A673 (cell line): ENCODE results near the gene SAMD15. TPM values are rescaled to one million over a fixed set of nuclear protein-coding genes. Genes with fewer than 3 reads are reported as not detected.

ENCODE experiments used
- BruUV-seq: library from RNA; stranded (reverse); fragments of 400-500 nt; replicated peaks from 2 replicates; lab custom pipeline; 2021; lab: Mats Ljungman, UMichigan
- CTCF ChIA-PET: fragments of 300-600 bp; sonication (Branson Sonifier 250); formaldehyde crosslinking; loops from one replicate; lab custom pipeline; 2022; ENCODE audit warnings: antibody characterized with exemption; lab: Charles Lee
- POLR2A ChIA-PET: fragments of 300-600 bp; sonication (Branson Sonifier 250); formaldehyde crosslinking; loops from one replicate; lab custom pipeline; 2022; ENCODE audit warnings: antibody characterized with exemption; ENCODE audit not compliant: low non-redundant PET; lab: Charles Lee
- DNase-seq: peaks from one replicate; pipeline ENCODE4 v3.0.0-alpha.2; 2015; ENCODE audit warnings: low spot score
- H3K27ac ChIP-seq: fragments of 200-600 bp; sonication (generic); 2 replicates; pipeline ENCODE4 v1.5.1; 2016; ENCODE audit warnings: mixed run types, low read depth, mild to moderate bottlenecking, mixed read lengths, antibody characterized with exemption, low read length; ENCODE audit not compliant: poor library complexity, severe bottlenecking
- H3K27me3 ChIP-seq: fragments of 200-600 bp; sonication (generic); replicated peaks from 2 replicates; pipeline ENCODE4 v1.6.1; 2017; ENCODE audit warnings: mixed run types, low read depth, mild to moderate bottlenecking, mixed read lengths, antibody characterized with exemption, low read length; ENCODE audit not compliant: insufficient read depth, poor library complexity
- H3K36me3 ChIP-seq: fragments of 200-600 bp; sonication (generic); 2 replicates; pipeline ENCODE4 v1.6.1; 2016; ENCODE audit warnings: mixed run types, mild to moderate bottlenecking, mixed read lengths, antibody characterized with exemption, low read length; ENCODE audit not compliant: insufficient read depth, poor library complexity, severe bottlenecking
- H3K4me1 ChIP-seq: fragments of 200-600 bp; sonication (generic); 2 replicates; pipeline ENCODE4 v1.6.1; 2017; ENCODE audit warnings: mixed run types, mild to moderate bottlenecking, mixed read lengths, antibody characterized with exemption, low read length; ENCODE audit not compliant: insufficient read depth, poor library complexity, severe bottlenecking
- H3K4me3 ChIP-seq: fragments of 200-600 bp; sonication (generic); 2 replicates; pipeline ENCODE4 v1.5.1; 2016; ENCODE audit warnings: low read depth, mixed run types, mild to moderate bottlenecking, mixed read lengths, low read length; ENCODE audit not compliant: poor library complexity, severe bottlenecking
- H3K9me3 ChIP-seq: fragments of 200-600 bp; sonication (generic); 2 replicates; pipeline ENCODE4 v1.6.1; 2016; ENCODE audit warnings: mixed run types, low read depth, mild to moderate bottlenecking, mixed read lengths, antibody characterized with exemption, low read length; ENCODE audit not compliant: poor library complexity, severe bottlenecking
- EZH2 ChIP-seq: fragments of 200-600 bp; sonication (generic); IDR thresholded peaks from 2 replicates; pipeline ENCODE4 v1.6.1; 2017; ENCODE audit warnings: borderline replicate concordance, low read depth, mild to moderate bottlenecking, mixed read lengths, antibody characterized with exemption, low read length; ENCODE audit not compliant: poor library complexity, severe bottlenecking
- intact Hi-C: fragments of 100-400 bp; cut with micrococcal nuclease; formaldehyde crosslinking; loops from one replicate; pipeline ENCODE4 v1.10.0; 2022; ENCODE audit not compliant: unreplicated experiment
- total RNA-seq: library from RNA; stranded (reverse); gene quantifications from 2 replicates; pipeline ENCODE4 v1.2.3, GENCODE V29; 2021
- TF ChIP-seq, protein P1 (sequence below): fragments of 300-800, 200-600 bp; sonication (generic); conservative IDR thresholded peaks from 2 replicates; pipeline ENCODE4 v1.5.1; 2017; ENCODE audit warnings: low read depth, mild to moderate bottlenecking, antibody characterized with exemption, low read length, moderate library complexity, mixed read lengths

The SAMD15 gene
- total RNA-seq, 1 experiment from 2014 or later, result 2.4 TPM

DNA sequence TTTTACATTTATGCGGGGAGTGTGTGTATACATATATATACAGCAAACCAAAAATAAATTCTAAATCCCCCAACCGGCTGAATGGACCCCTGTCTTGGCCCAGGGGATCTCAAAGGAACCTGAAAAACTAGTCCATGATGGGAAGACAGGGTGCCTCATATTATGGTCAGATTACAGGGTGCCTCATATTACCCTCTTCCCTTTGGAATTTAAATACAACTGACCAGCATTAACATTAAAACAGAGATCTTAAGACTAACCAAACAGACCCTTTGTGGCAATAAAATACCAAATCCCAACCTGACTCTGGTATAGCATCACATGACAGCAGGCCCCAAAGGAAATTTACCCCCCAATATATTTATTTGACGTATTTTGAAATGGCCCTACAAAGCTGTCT lies 39.3 kb upstream of the SAMD15 start:
- BruUV-seq, result no TSS peak
- Histone ChIP-seq H3K27me3 (no peaks in the 10 kb centered on the region), H3K9me3 (no peaks in the 10 kb centered on the region), H3K4me1 (no peaks in the 10 kb centered on the region), H3K36me3 (no peaks in the 10 kb centered on the region), H3K27ac (no peak overlapping the region), H3K4me3 (no peak overlapping the region)
- DNase-seq, result no peak
- ChIA-PET CTCF (no interaction called here), POLR2A (no interaction called here)
- intact Hi-C loops, result no loop called here
- TF ChIP-seq EZH2, result no peak
- TF ChIP-seq, protein P1, sequence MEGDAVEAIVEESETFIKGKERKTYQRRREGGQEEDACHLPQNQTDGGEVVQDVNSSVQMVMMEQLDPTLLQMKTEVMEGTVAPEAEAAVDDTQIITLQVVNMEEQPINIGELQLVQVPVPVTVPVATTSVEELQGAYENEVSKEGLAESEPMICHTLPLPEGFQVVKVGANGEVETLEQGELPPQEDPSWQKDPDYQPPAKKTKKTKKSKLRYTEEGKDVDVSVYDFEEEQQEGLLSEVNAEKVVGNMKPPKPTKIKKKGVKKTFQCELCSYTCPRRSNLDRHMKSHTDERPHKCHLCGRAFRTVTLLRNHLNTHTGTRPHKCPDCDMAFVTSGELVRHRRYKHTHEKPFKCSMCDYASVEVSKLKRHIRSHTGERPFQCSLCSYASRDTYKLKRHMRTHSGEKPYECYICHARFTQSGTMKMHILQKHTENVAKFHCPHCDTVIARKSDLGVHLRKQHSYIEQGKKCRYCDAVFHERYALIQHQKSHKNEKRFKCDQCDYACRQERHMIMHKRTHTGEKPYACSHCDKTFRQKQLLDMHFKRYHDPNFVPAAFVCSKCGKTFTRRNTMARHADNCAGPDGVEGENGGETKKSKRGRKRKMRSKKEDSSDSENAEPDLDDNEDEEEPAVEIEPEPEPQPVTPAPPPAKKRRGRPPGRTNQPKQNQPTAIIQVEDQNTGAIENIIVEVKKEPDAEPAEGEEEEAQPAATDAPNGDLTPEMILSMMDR, result no peak

DNA sequence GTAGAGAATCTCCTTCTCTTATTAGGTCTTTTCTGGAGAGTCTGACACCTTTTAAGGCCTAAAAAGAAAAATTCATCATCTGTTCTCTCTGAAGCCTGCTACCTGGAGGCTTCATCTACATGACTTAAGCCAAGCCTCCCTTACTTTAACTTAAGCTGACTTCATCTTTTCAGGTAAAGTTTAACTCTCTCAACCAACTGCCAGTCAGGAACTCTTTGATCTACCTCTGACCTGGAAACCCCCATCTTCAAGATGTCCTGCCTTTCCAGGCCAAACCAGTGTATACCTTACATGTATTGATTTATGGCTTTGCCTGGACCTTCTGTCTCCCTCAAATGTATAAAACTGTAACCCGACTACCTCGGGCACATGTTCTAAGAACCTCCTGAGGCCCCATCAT lies 38.9 kb upstream of the SAMD15 start:
- no peak for DNase-seq
- TF ChIP-seq, protein P1, result no peak
- TF ChIP-seq EZH2, result no peak
- Histone ChIP-seq H3K4me1 (no peaks in the 10 kb centered on the region), H3K4me3 (no peak overlapping the region), H3K27ac (no peak overlapping the region), H3K27me3 (no peaks in the 10 kb centered on the region), H3K36me3 (no peaks in the 10 kb centered on the region), H3K9me3 (no peaks in the 10 kb centered on the region)
- CTCF ChIA-PET, result no interaction called here
- intact Hi-C loops, result no loop called here
- POLR2A ChIA-PET, result no interaction called here
- BruUV-seq, result TSS peak; percentile 7

- H3K36me3 ChIP-seq, result no peaks in the 10 kb centered on the region
- DNase-seq, result no peak
- H3K4me3 ChIP-seq, result no peak overlapping the region
- POLR2A ChIA-PET, result no interaction called here
- H3K27ac ChIP-seq, result no peak overlapping the region
- no peak for TF ChIP-seq EZH2
- TF ChIP-seq, protein P1, result no peak
- H3K4me1 ChIP-seq, result no peaks in the 10 kb centered on the region
- no peaks in the 10 kb centered on the region for H3K27me3 ChIP-seq
- no peaks in the 10 kb centered on the region for H3K9me3 ChIP-seq
- intact Hi-C loops, result no loop called here
- CTCF ChIA-PET, result no interaction called here
- BruUV-seq, result no TSS peak
Observed at GRCh38 chr14:77339407-77339806, 37.8 kb upstream of the SAMD15 start.
